HG02623 (cell line): ENCODE measurements around the gene CASQ1.

Experiments used
- ATAC-seq: cut with Tn5 transposase; IDR thresholded peaks from one replicate; pipeline ENCODE4 v1.9.1; 2021; ENCODE audit warnings: moderate library complexity; ENCODE audit not compliant: unreplicated experiment

CASQ1 gene

DNA sequence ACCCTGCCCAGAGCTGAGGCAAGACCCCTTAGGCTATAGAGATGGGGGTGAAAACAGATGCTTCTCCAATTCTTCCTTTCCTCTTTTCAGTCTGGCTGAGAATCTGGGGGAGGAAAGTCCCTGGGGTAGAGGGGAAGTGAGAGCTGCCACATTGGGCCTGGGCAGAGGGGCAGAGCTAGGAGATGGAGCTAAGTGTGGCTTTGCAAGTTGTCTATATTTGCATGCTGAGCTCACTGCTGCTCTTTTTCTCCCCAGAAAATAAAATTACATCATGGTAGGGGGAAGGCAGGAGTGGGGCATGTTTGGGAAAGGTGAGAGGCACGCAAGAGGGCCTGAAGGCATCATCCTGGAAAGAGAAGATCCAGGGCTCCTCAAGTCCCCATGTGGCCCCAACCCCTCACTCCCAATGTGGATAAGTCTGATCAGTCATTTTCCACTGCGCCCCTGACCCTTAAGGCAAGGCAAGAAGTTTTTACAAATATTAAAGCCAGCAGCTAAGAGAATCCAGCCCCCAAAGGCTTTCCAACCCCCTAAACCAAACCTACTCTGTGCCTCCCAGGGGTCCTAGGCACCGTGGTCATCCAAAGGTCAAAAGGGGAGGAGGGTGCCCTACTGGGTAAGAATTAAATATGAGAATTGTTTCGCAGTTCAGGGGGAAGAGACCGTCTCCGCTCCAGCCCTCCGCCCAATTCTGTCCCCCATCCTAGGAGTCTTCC, 14.3 kb downstream of the CASQ1 start:
- ATAC-seq, result peak; percentile 50

DNA sequence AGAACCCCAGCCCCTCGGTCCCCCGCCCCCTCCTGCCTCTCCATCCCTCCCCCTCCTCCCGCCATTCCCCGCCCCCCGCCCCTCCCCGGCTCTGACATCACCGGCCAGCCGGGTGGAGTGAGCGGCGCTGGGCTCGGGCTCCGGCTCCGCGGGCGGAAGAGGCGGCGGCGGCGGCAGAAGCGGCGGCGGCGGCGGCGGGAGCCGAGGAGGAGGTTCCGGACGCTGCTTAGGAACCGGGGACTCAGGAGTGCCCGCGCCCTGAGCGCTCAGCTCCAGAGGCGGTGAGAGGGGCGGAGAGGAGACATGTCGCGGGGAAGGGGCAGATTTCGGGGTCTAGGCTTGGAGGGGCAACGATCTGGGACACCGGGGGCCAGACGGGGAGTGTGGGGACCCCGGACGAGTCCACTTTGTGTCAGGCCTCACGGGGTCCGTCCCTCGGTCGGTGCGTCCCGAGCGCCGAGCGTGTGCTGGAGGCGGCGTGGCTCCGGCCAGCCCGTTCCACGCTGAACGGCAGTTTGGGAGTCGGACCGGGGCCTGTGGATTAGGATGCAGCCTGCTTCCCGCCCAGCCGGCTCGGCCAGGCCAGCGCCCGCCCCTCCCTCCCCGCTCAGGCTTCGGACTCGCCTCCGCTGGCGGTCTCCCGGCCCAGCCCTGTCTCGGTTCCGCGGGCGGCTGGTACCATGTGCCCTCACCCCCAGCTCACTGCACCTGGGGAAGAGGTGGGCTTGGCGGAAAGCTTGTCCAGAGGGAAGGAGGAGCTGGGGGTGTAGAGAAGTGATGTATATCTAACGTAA, 15.1 kb downstream of the CASQ1 start, which contains the start of gene PEA15:
PEA15 (plus strand) TSS at position 143 of the 794 bp plus-strand sequence. CDS start 6,161 bp downstream, outside the sequence.
- no peak for ATAC-seq

DNA sequence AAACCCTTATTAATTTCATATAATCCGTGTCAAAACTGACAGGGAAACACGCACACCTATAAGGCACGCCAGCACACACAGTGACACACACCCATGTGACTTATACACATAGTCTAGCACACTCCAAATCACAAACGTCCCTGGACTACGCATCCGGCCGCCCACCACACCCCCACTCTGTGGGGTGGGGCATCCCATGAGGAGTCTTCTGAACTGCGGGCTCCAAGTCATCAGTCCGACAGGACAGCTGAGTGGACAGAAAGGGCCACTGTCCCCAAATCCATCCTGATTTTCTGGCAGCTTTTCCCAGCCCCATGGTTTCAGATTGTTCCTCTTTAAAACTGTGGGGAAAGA, 15.6 kb downstream of the CASQ1 start:
- ATAC-seq, result no peak

DNA sequence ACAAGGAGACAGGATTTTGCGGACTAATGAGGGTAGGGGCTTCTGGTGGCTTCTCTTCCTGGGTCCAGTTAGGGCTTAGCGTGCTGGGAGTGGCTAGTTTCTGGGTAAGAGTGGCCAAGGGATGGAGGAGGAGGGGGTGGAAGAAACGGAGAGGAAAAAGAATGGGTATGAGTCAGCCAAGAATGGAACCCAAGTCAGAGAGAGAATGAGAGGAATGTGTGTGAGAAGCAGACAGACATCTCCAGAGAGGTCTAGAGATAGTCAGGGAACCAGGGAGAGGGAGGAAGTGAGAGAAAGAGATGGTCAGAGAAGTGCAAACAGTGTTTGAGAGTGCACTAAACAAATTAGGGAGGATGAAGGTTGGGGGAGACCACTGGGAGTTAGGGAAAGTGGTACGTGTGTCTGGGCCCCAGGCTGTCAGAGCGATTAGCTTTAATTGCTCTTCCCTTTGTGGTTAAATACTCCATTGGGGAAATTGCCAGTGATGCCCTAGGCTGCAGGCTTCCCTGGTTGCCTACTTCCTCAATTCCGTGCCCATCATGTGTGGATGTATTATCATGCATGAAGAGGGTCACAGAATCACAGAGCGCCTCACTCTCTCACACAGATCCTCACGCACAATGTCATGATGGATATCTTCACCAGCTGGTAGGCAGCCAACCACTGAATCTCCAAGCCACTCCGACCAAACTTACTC, 16.2 kb downstream of the CASQ1 start:
- ATAC-seq, result no peak

DNA sequence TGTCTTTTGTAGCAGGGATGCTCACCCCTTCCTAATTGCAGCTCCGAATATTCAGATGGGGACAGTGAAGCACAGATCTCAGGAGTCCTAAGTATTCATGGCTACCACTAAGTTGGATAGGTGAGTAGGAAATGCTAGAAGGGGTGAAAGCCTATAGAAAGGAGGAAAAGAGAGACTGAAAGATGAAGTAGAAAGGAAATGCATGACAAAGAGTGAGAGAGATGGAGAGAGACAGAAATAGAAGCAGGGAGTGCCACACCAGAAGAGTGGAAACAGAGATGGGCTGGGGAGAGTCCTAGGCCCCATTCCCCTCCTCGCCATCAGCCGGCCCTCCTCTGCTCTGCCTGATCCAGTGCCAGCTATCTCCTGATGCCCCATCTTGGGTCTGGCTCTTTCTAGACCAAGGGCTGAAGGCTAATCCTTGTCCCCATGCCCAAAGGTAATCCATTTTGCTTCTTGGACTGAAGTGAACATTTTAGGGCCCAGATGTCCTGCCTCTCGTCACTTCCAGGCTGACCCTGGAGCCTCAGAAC, 16.8 kb downstream of the CASQ1 start:
- no peak for ATAC-seq

DNA sequence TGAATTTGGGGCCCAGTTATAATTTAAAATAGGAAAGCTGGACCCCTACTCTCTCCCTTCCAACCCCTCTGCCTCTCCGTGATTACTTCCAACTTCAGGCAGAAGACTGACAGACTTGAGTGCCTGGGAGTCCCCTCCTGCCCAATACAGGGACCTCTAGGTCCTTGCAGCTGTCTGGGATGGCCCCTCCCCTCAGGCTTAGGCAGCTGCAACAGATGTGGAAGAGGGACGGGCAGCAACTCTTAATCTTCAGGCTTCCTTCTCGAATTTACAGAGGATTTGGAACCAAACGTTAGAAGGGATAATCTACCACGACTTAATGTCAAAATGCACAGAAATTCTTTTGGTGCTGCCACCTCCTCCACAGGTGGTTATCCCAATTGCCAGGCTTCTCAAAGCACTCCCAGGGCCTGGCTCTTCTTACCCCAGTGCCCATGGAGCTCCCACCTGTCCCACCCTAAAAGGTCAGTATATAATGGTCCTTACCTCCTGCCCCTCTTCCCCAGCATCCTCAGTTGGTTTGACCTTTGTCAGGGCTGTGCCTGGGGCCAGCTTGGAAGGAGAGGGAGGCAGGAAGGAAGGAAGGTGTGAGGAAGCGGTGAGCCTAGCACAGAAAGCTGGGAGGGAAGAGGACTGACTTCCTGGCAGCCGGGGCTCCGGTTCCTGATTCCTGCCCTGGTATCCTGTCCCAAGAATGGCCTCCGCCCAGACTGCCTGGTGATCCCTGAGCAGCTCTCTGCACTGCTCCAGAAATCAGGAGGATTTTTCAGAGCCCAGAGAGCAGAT, 17.6 kb downstream of the CASQ1 start:
- ATAC-seq, result no peak

DNA sequence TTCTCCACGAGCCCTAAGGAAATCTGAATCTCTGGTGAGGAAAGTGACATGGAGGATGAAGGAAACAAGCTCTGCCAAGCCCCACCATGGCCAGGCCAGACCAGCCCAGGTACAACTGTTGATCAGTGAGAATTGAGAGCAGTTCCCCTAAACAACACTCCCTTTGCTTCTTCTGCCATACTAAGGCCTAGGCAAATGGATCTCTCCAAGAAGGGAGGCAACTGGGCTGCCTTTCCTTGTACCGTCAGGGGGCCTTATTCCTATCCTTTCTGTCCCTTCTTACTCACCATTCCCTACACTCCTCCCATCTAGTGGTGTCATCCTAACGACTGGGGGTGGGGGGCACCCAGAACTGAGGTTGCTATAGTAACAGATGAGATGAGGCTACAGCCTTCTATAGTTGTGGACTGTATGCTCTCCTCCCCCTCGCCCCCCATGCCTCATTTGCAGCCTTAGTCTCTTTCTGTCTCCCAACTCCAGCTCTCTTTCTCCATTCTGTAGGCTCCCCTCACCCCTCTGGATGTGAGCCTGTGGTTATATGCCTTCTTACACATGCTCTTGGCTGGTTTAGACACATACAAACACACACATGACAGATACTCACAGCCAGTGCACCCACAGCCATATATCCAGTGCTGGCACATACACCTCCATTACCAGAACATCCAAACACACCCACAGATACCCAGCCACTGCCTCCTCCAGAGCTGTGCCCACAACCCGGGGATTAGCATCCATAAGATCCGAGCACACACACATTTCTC, 18.4 kb downstream of the CASQ1 start:
- ATAC-seq, result no peak

DNA sequence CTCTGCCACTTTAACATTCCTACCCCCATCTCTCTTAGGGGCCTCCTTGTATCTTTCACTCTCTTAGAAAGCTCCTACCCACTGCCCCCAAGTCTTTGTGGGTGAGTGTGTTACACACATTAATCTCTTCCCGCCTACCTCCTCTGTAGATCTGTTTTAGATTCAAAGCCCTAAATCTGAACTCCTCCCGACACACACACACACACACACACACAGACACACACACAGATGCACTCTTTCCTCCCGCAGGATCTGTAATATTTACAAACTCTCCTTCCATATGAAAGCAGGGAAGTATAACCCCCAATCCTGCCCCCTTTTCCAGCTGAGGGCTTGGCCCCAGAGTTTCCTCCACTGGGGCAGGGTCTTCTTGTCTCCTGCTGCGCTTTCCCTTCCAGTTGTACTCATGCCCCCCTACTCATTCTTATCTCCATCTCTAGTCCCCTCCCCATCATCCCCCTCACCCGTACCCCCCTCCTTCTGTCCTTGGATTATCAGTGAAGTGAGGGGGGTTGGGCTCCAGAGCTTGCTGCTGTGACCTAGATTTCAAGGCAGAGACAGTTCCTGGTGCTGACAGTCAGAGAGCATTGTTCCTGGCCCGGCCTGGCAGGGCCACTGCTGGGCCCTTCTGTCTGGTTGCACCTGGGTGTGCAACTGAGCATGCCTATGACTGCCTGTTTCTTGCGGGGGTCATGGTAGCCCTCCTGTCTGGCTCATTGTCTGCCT, 19.1 kb downstream of the CASQ1 start:
- ATAC-seq, result no peak

DNA sequence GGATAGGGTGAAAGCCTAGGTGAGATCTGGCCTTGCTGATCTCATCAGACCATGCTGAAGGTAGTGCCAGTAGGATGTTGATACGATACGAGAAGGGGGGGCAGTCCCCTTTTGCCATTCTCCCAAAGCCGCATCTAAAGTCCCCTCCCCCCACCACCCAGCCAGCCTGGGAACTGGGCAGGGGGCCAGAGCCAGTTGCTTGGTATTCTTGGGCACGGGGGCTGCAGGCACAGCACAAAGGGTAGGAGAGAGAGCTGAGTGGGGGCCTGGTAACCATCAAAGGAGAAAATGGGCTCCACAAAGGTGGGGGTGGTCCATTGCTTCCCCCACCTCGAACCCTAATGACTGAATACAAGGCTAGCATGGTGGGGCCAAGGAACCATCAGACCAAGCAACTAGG, 20.2 kb downstream of the CASQ1 start:
- ATAC-seq, result no peak

DNA sequence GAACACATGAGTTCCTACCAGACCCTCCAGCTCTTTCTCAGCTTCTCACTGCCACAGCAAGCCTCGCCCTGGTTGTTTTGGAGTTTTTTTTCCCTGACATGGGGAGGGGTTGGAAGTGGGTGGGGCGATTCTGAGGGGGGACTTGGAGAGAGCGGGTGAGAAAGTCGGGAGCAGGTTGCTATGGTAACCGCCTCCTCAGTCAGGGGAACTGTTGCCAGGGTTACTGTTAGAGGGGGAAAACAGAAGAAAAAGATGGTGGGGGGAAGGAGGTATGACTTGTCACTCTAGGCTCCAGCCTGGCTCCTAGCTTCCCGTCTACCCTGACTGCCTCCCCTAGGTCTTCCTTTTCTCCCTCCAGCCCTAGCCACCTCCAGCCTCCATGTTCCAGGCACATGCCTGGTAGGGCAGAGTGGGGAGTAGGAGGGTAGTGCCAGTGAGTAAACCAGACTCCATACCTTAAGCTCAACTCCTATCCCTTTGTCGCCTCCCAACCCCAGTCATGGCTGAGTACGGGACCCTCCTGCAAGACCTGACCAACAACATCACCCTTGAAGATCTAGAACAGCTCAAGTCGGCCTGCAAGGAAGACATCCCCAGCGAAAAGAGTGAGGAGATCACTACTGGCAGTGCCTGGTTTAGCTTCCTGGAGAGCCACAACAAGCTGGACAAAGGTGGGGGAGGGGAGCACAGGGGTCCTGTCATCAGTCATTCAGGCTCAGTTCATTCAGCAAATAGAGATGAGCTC, 20.8 kb downstream of the CASQ1 start:
- ATAC-seq, result no peak

DNA sequence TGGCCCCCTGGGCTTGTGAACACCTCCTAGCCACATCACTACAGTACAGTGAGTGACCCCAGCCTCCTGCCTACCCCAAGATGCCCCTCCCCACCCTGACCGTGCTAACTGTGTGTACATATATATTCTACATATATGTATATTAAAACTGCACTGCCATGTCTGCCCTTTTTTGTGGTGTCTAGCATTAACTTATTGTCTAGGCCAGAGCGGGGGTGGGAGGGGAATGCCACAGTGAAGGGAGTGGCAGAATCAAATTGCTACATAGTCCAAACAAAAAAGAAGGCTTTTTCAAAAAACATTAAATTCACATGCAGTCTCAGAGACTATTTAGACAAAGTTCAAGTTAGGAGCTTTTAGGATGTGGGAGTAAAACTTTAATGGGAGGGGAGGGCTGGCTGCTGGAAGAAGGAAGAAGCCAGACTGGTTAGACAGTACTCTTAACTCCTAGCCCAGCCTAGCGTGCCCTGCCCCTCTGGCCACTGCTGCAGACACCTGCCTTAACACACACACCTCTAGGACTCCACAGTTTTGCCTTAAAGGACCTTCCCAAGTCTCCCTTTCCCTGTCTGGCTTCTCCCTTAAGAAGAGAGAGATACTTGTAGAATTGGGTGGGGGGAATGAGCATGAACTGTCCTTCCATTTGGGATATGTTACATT, 24.2 kb downstream of the CASQ1 start:
- no peak for ATAC-seq

DNA sequence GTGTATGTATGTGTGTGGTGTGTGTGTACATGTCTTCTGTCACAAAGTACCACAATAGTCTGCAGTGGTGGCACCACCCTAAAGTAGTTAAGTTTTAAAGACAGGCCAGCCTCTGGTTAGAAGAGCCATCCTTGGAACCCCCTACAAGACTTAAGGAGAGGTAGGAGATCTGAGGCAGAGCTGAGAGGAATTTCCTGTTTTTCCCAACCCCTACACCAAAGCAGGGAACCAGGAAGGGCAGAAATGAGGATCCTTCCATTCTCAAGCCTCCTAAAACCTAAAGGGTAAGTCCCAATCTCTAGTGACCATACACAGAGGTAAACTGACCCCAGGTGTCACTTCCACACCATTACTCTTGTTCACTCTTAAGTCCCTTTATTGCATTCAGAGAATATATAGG, 25.9 kb downstream of the CASQ1 start:
- no peak for ATAC-seq

DNA sequence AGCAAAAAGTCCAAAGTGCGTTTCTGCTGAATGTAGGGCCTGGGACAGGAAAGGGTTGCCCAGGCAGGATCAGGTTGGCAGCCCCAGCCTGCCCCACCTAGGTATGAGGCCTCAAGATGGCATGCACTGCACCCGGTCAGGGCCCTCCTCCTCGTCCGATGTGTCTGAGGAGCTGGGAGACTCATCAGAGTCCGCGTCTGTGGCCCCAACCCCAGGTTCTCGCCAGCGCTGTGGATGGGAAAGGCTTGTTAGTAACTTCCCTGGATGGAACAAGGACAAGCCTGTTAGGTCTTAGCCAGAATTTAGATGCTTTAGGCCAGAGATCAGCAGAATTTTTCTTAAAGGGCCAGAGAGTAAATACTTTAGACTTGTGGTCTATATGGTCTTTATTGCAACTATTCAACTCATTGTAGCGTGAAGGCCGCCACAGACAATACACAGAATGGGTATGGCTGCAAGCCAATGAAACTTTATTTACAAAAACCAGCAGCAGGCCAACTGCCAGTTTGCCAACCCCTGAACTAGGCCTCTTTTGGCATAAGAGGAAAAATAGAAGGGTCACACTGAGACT, 27.2 kb downstream of the CASQ1 start:
- no peak for ATAC-seq

DNA sequence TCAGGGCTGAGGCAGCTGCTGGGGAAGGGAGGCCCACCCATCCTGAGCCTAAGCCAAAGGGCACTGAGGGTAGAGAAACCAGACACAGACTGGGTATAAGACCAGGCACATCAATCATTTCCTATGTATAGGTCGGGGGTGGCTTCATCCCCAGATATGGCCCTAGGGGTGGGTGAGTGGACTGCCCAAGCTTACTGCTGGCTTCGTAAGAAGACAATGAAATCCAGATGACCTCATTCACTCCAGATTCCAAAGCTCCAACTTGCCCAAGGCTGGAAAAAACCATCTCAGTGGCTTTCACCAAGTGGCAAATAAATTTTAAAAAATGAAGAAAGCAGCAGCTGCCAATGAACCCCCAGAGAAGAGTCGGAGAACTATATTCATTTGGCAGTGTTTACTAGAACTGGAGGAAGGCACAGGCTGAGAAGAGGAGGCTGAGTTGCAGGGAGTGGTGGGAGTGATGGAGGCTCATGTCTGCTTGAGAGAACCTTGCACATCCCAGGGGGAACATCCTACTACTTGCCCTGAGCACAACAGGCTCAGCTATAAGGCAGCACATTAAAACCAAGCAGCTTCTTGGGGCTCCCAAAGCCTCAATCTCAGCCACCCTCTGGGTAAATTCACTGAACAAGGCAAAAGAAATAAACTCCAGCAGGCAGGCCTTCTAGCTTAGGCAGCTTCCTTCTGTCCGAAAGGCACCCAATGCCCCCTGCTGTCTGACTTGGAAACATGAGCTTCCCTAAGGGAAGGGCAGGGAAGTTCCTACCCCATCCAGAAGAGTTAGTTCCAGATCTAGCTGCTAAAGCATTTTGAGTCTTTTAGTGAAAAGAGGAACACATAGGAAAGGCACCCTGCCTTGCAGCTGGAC, 28.9 kb downstream of the CASQ1 start:
- no peak for ATAC-seq

DNA sequence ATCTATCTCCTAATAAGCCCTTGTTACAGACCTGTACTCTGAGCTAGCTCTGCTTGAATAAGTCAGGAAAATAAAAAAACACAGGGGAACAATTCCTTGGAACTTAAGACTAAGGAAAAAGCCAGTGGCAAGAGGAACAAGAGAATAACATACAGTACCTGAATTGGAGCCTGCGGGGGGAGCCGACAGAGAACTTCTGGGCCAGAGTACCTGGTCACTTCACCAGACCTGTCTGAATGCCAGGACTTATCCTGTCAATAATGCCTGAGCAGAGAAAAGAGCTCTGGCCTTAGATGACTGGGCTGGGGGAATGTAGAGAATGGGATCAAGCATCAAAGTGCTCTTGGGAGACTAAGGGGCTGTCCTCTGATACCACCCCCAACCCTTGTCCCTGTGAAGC, 29.9 kb downstream of the CASQ1 start:
- ATAC-seq, result no peak

DNA sequence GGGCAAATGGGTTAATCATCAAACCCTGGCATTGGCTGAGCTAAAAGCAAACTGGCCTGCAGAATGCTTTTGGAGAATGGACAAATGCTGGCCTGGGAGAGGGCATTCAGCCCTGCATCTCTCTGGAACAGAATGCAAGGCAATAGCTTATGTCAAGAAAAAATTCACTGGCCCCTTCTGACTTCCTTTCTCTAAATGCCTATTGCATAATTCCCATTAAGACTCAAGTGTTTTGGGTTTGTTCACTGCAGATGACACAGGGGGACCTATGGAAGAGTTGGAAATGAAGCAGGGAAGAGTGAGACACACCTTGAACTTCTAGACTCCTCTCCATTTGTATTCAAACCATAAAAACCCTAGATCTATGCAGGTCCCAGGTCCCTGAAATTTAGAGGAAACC, 30.7 kb downstream of the CASQ1 start:
- ATAC-seq, result no peak

DNA sequence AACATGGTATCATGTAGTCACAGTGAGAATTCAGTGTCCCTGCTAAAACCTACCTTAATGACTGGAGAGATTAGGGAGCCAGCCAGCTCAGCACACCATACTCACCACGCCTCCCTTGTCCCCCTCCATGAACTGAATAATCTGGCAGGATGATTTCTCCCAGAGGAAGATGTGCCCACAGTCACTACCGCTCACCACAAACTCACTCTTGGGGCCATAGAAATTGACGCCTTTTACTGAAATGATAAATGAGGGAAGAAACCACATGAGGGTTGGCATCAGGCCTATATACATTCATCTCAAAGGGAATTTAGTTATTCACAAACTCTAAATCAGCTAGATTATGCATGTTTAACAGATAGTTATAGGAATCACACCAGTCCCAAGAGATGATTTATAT, 32.2 kb downstream of the CASQ1 start:
- ATAC-seq, result no peak
